ENCODE data around the gene KSR2.

GRCh38 chr12:117559978-117560377 is 408.8 kb downstream of the KSR2 start:
- no peak for TF ChIP-seq EZH2 (IDR thresholded peaks at IDR 0.05)
- no peak for TF ChIP-seq FOXP2 (optimal IDR thresholded peaks at IDR 0.05; ENCODE audit: control extremely low read depth, extremely low read length, insufficient read depth)

All from SK-N-MC (cell line).